Urothelium cell line (cell line): ENCODE results near the gene MAGI1.

Source experiments
- DNase-seq: peaks from one replicate; pipeline ENCODE4 v3.0.0; 2011; ENCODE audit warnings: low spot score, mixed read lengths
- FAIRE-seq: peaks from 2 replicates; lab custom pipeline; 2011; peaks lifted over from hg19 to GRCh38; lab: Jason Lieb, UNC

Gene MAGI1

GRCh38 chr3:65777050-65777449 is 261.7 kb downstream of the MAGI1 start:
- DNase-seq (no peak), FAIRE-seq (no peak)

GRCh38 chr3:65776494-65776893 is 262.2 kb downstream of the MAGI1 start:
- DNase-seq (no peak), FAIRE-seq (no peak)

GRCh38 chr3:65776081-65776480 is 262.6 kb downstream of the MAGI1 start:
- no peak for DNase-seq
- FAIRE-seq = no peak

GRCh38 chr3:65772758-65773157 is 266.0 kb downstream of the MAGI1 start:
- FAIRE-seq (no peak), DNase-seq (no peak)

GRCh38 chr3:65767551-65767950 is 271.2 kb downstream of the MAGI1 start:
- FAIRE-seq (no peak), DNase-seq (no peak)

GRCh38 chr3:65762235-65762580 is 276.5 kb downstream of the MAGI1 start:
- no peak for DNase-seq

GRCh38 chr3:65761446-65762234 is 277.1 kb downstream of the MAGI1 start:
- DNase-seq (no peak), FAIRE-seq (no peak)

More at GRCh38 chr3:65762235-65762580, 276.5 kb downstream of the MAGI1 start:
- no peak for FAIRE-seq

GRCh38 chr3:65758876-65759598 is 279.7 kb downstream of the MAGI1 start:
- DNase-seq (no peak), FAIRE-seq (no peak)

- no peak for FAIRE-seq
These were observed 280.3 kb downstream of the MAGI1 start for GRCh38 chr3:65758438-65758837.

GRCh38 chr3:65752636-65753035 is 286.1 kb downstream of the MAGI1 start:
- DNase-seq (no peak), FAIRE-seq (no peak)

More at GRCh38 chr3:65758438-65758837, 280.3 kb downstream of the MAGI1 start:
- DNase-seq = no peak

- no peak for FAIRE-seq
- DNase-seq = peak; percentile 56
These were observed 287.5 kb downstream of the MAGI1 start for GRCh38 chr3:65751123-65751700.

GRCh38 chr3:65749066-65749465 is 289.7 kb downstream of the MAGI1 start:
- FAIRE-seq (no peak), DNase-seq (no peak)

- DNase-seq (no peak), FAIRE-seq (no peak)
These were observed 290.4 kb downstream of the MAGI1 start for GRCh38 chr3:65748326-65748725.

- DNase-seq (no peak), FAIRE-seq (no peak)
These were observed 291.9 kb downstream of the MAGI1 start for GRCh38 chr3:65746848-65747247.

- DNase-seq (no peak), FAIRE-seq (no peak)
These were observed 293.4 kb downstream of the MAGI1 start for GRCh38 chr3:65745306-65745705.

GRCh38 chr3:65742914-65743313 is 295.8 kb downstream of the MAGI1 start:
- FAIRE-seq (no peak), DNase-seq (no peak)

GRCh38 chr3:65741540-65741939 is 297.2 kb downstream of the MAGI1 start:
- DNase-seq = no peak
- no peak for FAIRE-seq

- no peak for DNase-seq
- no peak for FAIRE-seq
These were observed 298.7 kb downstream of the MAGI1 start for GRCh38 chr3:65739901-65740541.

GRCh38 chr3:65734792-65735191 is 303.9 kb downstream of the MAGI1 start:
- DNase-seq = no peak
- no peak for FAIRE-seq

GRCh38 chr3:65734382-65734781 is 304.3 kb downstream of the MAGI1 start:
- no peak for FAIRE-seq
- DNase-seq = no peak

- FAIRE-seq = no peak
These were observed 305.3 kb downstream of the MAGI1 start for GRCh38 chr3:65733459-65733858.

More at GRCh38 chr3:65733459-65733858, 305.3 kb downstream of the MAGI1 start:
- DNase-seq = no peak
